ENCODE measurements around the gene PLCH2.

Gene PLCH2

DNA sequence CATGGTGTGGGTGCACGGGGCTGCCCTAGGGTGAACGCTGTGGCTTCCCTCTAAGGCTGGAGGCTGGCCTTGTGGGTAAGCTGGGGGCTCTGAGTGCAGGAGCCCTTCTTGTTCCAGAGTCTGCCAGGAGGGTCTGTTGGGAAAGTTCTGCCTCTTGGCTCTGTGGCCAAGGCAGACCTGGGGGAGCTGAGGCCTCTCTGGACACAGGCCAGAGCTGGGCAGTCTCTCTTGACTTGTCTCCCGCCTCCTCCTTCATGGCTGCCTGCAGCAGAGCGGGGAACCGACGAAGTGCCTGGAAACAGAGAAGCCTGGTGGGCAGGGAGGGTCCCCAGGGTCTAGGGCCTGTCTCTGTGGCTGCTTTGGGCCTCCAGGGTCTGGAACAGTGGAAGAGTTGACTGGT lies 33.4 kb upstream of the PLCH2 start:
- no peak overlapping the region for H3K9ac ChIP-seq (ENCODE audit: low read length)
- H3K36me3 ChIP-seq (ENCODE audit: control insufficient read depth, insufficient read depth, low read length, severe bottlenecking): no peaks in the 10 kb centered on the region
- H3K27me3 ChIP-seq (replicated peaks; ENCODE audit: control insufficient read depth, insufficient read depth, low read length): peaks cover 42% of the 10 kb centered on the region
- H3K9me3 ChIP-seq (ENCODE audit: control insufficient read depth, low read length): no peaks in the 10 kb centered on the region
- no peaks in the 10 kb centered on the region for H3K4me1 ChIP-seq (ENCODE audit: control insufficient read depth, insufficient read depth, low read length)
- DNase-seq (ENCODE audit: low read depth): no peak
- H3K4me3 ChIP-seq (ENCODE audit: low read length): no peak overlapping the region

DNA sequence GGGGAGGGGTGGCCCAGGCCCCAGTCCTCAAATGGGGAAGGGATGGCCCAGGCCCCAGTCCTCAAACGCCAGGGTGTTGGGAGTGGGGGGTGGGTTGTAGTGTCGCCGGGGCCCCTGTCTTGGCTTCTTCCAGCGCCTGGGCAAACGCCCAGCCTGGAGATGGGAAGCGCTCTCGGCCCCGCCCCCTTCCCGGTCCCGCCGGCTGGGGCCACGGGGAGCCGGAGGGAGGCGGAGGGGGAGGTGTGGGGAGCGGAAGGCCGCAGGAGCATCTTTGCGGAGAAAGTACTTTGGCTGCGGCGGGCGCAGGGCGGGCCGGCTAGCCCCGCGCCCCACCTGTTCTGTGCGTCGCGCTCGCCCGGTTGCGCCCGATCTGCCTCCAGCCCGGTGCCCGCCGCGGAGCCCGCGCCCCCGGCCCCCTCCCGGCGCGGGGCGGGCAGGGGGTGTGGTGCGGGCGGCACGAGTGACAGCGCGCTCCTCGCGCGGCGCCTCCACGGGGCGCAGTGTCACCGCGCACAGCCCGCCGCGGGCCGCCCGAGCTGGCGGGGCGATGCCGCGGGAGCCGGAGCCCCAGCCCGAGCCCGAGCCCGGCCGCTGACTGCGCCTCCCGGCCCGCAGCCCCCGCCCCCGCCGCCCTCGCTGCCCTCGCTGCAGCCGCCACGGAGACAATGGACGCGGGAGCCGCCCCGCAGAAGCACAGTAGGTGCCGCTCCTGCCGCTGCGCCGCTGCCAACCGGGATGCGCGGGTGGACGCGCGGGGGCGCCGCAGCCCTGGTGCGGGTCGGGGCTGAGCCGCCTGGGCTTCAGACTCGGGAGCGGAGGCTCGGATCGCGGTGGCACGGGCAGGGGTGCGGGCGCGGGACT lies 32.6 kb upstream of the PLCH2 start:
- H3K27me3 ChIP-seq (replicated peaks; ENCODE audit: control insufficient read depth, insufficient read depth, low read length): peaks cover 34% of the 10 kb centered on the region
- H3K9me3 ChIP-seq (ENCODE audit: control insufficient read depth, low read length): no peaks in the 10 kb centered on the region
- no peak overlapping the region for H3K9ac ChIP-seq (ENCODE audit: low read length)
- no peak overlapping the region for H3K4me3 ChIP-seq (ENCODE audit: low read length)
- no peaks in the 10 kb centered on the region for H3K4me1 ChIP-seq (ENCODE audit: control insufficient read depth, insufficient read depth, low read length)
- DNase-seq (ENCODE audit: low read depth): peak; percentile 23
- no peaks in the 10 kb centered on the region for H3K36me3 ChIP-seq (ENCODE audit: control insufficient read depth, insufficient read depth, low read length, severe bottlenecking)

DNA sequence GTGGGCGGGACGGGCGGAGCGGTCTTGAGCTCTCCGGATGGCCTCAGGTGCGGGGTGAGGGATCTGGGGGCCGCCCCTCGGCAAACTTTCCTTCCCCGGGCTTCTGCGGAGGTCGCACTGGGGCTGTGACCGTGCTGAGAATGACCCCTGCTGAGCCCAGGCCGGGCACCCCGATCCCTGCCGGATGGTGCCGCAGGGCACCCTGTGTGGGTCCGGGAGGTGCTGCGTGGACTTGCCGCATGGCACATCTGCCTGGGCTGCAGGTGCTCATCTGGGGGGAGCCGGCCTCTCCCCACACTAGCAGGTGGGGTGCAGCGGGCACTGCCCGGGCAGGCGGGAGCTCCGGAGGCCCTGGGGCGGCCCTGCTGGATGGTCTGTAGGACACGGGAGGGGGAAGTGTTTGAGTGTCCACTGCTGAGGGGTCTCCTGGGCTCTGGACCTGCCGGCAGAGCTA lies 31.9 kb upstream of the PLCH2 start:
- Histone ChIP-seq H3K27me3 (replicated peaks; ENCODE audit: control insufficient read depth, insufficient read depth, low read length) (peaks cover 31% of the 10 kb centered on the region), H3K4me1 (ENCODE audit: control insufficient read depth, insufficient read depth, low read length) (no peaks in the 10 kb centered on the region), H3K9ac (ENCODE audit: low read length) (no peak overlapping the region), H3K9me3 (ENCODE audit: control insufficient read depth, low read length) (no peaks in the 10 kb centered on the region), H3K36me3 (ENCODE audit: control insufficient read depth, insufficient read depth, low read length, severe bottlenecking) (no peaks in the 10 kb centered on the region), H3K4me3 (ENCODE audit: low read length) (no peak overlapping the region)
- DNase-seq (ENCODE audit: low read depth): no peak

DNA sequence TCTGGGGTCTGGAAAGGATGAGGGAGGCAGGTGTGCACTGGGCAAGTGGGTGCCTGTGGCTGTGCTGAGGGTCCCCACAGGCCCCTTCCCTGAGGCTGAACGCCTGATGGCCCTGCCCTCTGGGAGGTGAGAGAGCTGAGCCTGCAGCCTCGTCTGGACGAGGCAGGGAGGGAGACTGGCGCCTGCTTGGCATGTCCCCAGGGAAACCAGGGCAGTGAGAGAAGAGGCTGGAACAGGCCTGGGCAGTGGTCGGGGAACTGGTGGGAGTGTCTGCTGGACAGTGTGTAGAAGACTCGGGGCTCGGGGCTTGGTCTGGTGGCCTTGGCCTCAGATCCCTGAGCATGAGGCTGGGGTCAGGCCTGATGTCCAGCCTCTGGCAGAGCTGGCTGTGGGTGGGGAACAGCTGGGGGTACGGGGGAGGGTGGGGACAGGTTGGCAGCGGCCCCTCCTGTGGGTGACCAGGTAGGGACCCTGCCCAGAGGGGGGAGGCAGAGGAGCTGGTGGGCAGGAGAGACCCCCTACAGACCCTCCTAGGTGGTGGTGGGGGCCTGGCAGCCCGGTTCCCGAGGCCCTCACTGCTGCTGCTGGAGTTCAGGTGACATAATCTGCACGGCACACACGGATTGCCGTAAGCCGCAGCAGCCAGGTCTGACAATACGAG lies 30.8 kb upstream of the PLCH2 start:
- Histone ChIP-seq H3K9me3 (ENCODE audit: control insufficient read depth, low read length) (no peaks in the 10 kb centered on the region), H3K9ac (ENCODE audit: low read length) (no peak overlapping the region), H3K27me3 (replicated peaks; ENCODE audit: control insufficient read depth, insufficient read depth, low read length) (peaks cover 31% of the 10 kb centered on the region), H3K4me3 (ENCODE audit: low read length) (no peak overlapping the region), H3K4me1 (ENCODE audit: control insufficient read depth, insufficient read depth, low read length) (no peaks in the 10 kb centered on the region), H3K36me3 (ENCODE audit: control insufficient read depth, insufficient read depth, low read length, severe bottlenecking) (no peaks in the 10 kb centered on the region)
- DNase-seq (ENCODE audit: low read depth): no peak

DNA sequence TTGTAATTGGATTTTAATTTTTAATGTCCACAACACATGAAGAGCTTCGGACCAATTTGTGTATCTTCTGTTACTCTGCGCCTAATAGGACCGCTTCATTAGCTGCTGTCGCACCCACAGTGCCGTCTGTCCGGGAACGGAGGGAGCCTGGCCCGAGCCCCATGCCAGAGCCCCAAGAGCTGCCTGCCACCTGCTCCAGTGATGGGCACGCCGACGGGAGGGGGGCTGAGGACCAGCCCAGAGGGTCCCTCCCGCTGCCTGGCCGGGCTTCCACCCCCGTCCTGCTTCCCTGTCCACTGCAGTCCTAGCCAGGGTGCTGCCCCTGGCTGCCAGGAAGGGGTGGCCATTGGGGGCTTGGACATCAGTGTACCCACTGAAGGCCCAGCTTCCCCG lies 30.3 kb upstream of the PLCH2 start:
- Histone ChIP-seq H3K27me3 (replicated peaks; ENCODE audit: control insufficient read depth, insufficient read depth, low read length) (peaks cover 31% of the 10 kb centered on the region), H3K9ac (ENCODE audit: low read length) (no peak overlapping the region), H3K4me3 (ENCODE audit: low read length) (no peak overlapping the region), H3K9me3 (ENCODE audit: control insufficient read depth, low read length) (no peaks in the 10 kb centered on the region), H3K36me3 (ENCODE audit: control insufficient read depth, insufficient read depth, low read length, severe bottlenecking) (no peaks in the 10 kb centered on the region), H3K4me1 (ENCODE audit: control insufficient read depth, insufficient read depth, low read length) (no peaks in the 10 kb centered on the region)
- DNase-seq (ENCODE audit: low read depth): no peak

DNA sequence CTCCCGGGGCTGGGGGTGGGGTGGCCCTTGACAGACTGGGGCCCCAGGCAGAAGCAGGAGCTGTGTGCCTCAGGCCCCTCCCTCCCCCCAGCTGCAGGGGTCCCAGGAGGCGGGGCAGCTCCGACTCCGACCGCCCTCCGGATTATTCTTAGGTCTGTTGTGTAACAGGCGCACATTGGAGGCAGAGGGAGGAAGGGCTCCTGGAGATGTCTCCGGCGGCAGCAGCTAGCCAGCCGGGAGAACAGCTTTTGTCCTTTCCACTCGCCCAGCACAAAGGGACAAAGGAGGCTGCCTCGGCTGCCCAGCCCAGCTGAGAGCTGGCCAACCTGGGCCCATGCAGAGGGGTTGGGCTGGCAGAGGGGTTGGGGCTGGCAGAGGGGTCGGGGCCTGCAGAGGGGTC lies 29.7 kb upstream of the PLCH2 start:
- Histone ChIP-seq H3K36me3 (ENCODE audit: control insufficient read depth, insufficient read depth, low read length, severe bottlenecking) (no peaks in the 10 kb centered on the region), H3K9ac (ENCODE audit: low read length) (no peak overlapping the region), H3K4me1 (ENCODE audit: control insufficient read depth, insufficient read depth, low read length) (no peaks in the 10 kb centered on the region), H3K4me3 (ENCODE audit: low read length) (no peak overlapping the region), H3K27me3 (replicated peaks; ENCODE audit: control insufficient read depth, insufficient read depth, low read length) (peaks cover 30% of the 10 kb centered on the region), H3K9me3 (ENCODE audit: control insufficient read depth, low read length) (no peaks in the 10 kb centered on the region)
- no peak for DNase-seq (ENCODE audit: low read depth)

DNA sequence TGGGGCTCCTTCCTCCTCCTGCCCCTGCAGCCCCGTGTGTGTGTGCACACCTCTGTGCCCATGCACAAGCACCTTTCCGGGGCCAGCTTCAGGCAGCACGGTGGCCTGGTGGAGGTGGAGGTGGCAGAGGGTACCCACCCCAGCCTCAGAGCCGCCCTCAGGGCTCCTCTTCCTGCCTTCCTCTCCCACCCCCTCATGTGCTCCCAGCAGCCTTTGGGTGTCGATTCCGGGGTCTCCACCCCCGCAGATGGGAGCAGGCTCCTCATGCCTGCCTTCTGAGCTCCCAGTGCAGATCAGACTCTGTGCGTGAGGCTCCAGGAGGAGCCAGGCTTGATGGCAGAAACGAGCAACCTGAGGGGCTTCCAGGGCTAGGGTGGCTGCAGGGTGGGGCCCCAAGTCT lies 29.2 kb upstream of the PLCH2 start:
- no peak for DNase-seq (ENCODE audit: low read depth)
- Histone ChIP-seq H3K4me1 (ENCODE audit: control insufficient read depth, insufficient read depth, low read length) (no peaks in the 10 kb centered on the region), H3K9me3 (ENCODE audit: control insufficient read depth, low read length) (no peaks in the 10 kb centered on the region), H3K9ac (ENCODE audit: low read length) (no peak overlapping the region), H3K4me3 (ENCODE audit: low read length) (no peak overlapping the region), H3K36me3 (ENCODE audit: control insufficient read depth, insufficient read depth, low read length, severe bottlenecking) (no peaks in the 10 kb centered on the region), H3K27me3 (replicated peaks; ENCODE audit: control insufficient read depth, insufficient read depth, low read length) (peaks cover 25% of the 10 kb centered on the region)

DNA sequence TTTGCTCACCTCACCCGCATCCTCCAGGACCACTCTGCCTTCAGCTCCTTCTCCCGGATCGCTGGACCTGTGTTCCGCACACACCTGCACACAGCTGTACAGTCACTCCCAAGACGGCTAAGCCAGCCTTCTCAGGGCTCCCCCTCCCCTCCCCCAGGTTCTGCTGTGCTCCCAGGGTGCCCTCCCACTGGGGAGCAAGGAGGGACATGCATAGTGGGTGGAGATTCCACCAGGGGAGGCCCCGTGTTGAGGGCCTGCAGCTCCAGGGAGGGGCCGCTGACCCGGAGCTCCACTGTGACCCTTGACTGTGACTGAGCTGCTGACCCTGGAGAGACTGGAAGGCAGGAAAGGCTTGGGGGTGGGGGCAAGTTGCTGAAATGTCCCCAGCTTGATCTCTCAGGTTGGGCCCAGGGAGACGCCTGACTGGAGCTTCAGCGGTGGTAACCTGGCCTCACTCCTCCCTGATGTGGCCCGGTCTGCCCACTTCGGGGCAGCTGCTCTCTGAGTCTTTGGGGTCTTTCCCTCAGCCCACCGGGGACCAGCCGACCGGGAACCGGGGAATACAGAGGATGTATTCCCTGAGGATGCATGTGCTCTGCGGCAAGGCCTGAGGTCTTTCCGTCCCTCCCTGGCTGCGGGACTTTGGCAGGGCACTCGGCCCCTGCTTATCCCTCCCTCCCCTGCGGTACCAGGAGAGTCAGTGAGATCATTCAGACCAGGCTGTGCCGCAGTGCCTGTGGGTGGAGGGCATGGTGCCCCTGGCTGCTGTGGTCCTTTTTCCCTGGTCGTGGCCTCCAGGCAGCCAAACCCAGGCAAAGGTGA lies 28.6 kb upstream of the PLCH2 start:
- Histone ChIP-seq H3K9me3 (ENCODE audit: control insufficient read depth, low read length) (no peaks in the 10 kb centered on the region), H3K36me3 (ENCODE audit: control insufficient read depth, insufficient read depth, low read length, severe bottlenecking) (no peaks in the 10 kb centered on the region), H3K27me3 (replicated peaks; ENCODE audit: control insufficient read depth, insufficient read depth, low read length) (peaks cover 21% of the 10 kb centered on the region), H3K4me1 (ENCODE audit: control insufficient read depth, insufficient read depth, low read length) (peaks cover 3% of the 10 kb centered on the region), H3K4me3 (ENCODE audit: low read length) (no peak overlapping the region), H3K9ac (ENCODE audit: low read length) (no peak overlapping the region)
- no peak for DNase-seq (ENCODE audit: low read depth)

DNA sequence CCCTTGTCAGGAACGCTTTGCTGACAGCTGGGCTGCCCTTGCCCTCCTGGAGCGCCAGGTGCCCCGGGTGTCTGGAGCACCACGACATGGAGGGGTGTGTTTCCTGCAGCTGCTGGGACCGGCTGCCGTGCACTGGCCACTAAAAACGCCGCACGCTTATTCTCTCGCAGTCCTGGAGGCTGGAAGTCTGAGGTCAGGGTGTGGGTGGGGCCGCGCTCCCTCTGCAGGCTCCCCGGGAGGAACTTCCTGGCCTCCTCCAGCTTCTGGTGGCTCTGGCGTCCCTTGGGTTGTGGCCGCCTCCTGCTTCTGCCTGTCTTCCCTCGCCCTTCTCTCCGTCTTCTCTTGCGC lies 28.0 kb upstream of the PLCH2 start:
- Histone ChIP-seq H3K4me1 (ENCODE audit: control insufficient read depth, insufficient read depth, low read length) (peaks cover 4% of the 10 kb centered on the region), H3K9ac (ENCODE audit: low read length) (no peak overlapping the region), H3K36me3 (ENCODE audit: control insufficient read depth, insufficient read depth, low read length, severe bottlenecking) (no peaks in the 10 kb centered on the region), H3K9me3 (ENCODE audit: control insufficient read depth, low read length) (no peaks in the 10 kb centered on the region), H3K27me3 (replicated peaks; ENCODE audit: control insufficient read depth, insufficient read depth, low read length) (peaks cover 15% of the 10 kb centered on the region), H3K4me3 (ENCODE audit: low read length) (no peak overlapping the region)
- DNase-seq (ENCODE audit: low read depth): no peak

DNA sequence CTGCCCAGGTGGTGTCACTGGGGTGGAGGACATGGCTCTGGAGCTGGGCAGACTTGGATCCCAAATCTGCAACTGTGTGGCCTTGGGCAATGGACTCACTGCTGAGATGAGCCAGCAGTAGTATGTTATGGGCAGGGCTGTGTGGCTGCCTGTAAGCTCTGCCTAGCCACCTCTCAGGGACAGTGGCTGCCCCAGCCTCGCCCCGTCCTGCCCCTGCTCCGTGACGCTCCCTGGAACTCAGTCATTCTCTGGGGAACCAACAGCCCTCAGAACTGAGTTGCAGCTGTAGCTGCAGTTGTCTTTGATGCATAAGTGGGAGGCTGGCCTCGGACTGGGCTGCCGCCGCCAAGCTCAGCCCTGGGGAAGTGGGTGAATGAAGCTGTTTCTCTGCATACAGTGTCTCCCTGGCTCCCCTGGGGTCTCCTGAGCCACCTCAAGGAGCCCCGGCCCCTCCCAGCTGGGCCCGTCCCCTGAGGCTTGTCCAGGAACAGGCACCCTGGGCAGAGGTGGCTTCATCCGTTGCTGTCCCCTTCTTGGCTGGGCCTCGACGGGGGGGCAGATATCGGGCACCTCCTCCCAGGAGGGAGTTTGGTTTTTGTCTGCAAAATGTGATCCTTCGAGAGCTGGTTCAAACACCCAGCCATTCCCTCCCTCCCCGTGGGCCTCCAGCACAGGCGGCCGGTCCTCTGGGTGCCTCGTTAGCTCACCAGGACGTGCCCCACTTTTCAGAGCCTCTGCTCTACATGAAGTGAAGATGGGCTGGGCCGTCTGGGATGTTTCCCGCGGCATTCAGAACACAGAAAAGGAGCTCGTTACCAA lies 26.2 kb upstream of the PLCH2 start:
- no peak overlapping the region for H3K4me3 ChIP-seq (ENCODE audit: low read length)
- no peak for DNase-seq (ENCODE audit: low read depth)
- H3K36me3 ChIP-seq (ENCODE audit: control insufficient read depth, insufficient read depth, low read length, severe bottlenecking): no peaks in the 10 kb centered on the region
- no peak overlapping the region for H3K9ac ChIP-seq (ENCODE audit: low read length)
- peaks cover 7% of the 10 kb centered on the region for H3K27me3 ChIP-seq (replicated peaks; ENCODE audit: control insufficient read depth, insufficient read depth, low read length)
- no peaks in the 10 kb centered on the region for H3K9me3 ChIP-seq (ENCODE audit: control insufficient read depth, low read length)
- peaks cover 4% of the 10 kb centered on the region for H3K4me1 ChIP-seq (ENCODE audit: control insufficient read depth, insufficient read depth, low read length)

Data from adipocyte (in vitro differentiated cells).